Body of pancreas (tissue), 4 donors: ENCODE results near the gene METTL8.

Experiments
- POLR2A ChIP-seq, 3 donors: fragments of 450-650 bp; IDR thresholded peaks; one replicate each; pipeline ENCODE4 v1.6.1; 2016; ENCODE audit warnings: antibody characterized with exemption in 3 of 3, mild to moderate bottlenecking in 2 of 3
- TF ChIP-seq, protein P1 (sequence below), 7 experiments: fragments of 450-650 bp in 4 of 7; fragments of 200-600 bp in 3 of 7; sonication (generic) in 3 of 7; IDR thresholded peaks; one replicate each; pipeline ENCODE4 v1.5.1; 2016 to 2019; ENCODE audit warnings: antibody characterized with exemption in 7 of 7

DNA sequence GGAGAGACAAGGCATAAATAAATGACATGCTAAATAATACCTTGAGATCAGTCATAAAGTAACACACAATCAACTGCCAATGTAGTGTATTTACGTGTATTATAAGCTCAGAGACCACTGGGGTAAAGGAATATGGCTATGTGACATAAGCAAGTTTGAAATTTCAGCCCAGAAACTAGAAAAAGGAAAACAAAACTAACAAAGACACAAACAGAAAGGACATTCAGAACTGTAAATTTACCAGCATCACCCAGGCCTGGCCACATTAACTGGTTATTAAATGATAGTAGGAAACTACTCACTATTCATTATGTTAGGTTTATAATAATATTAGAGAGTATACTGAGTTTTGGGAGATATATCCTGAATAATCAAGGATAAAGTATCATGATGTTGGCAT is 98.8 kb downstream of the METTL8 start:
- TF ChIP-seq, protein P1, sequence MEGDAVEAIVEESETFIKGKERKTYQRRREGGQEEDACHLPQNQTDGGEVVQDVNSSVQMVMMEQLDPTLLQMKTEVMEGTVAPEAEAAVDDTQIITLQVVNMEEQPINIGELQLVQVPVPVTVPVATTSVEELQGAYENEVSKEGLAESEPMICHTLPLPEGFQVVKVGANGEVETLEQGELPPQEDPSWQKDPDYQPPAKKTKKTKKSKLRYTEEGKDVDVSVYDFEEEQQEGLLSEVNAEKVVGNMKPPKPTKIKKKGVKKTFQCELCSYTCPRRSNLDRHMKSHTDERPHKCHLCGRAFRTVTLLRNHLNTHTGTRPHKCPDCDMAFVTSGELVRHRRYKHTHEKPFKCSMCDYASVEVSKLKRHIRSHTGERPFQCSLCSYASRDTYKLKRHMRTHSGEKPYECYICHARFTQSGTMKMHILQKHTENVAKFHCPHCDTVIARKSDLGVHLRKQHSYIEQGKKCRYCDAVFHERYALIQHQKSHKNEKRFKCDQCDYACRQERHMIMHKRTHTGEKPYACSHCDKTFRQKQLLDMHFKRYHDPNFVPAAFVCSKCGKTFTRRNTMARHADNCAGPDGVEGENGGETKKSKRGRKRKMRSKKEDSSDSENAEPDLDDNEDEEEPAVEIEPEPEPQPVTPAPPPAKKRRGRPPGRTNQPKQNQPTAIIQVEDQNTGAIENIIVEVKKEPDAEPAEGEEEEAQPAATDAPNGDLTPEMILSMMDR (IDR thresholded peaks at IDR 0.05), result no peak
- no peak for TF ChIP-seq POLR2A (IDR thresholded peaks at IDR 0.05)
